Testis (tissue), 3 donors: ENCODE data around the gene ANAPC5. TPM values are rescaled to one million over a fixed set of nuclear protein-coding genes. Genes with fewer than 3 reads are reported as not detected.

Source experiments
- DNase-seq: peaks from one replicate; pipeline ENCODE4 v3.0.0-alpha.2; 2019
- H3K27ac ChIP-seq, 2 donors: fragments of 200-600 bp; sonication (generic); one replicate each; pipeline ENCODE4 v1.5.1; 2019
- H3K27me3 ChIP-seq: fragments of 200-600 bp; sonication (generic); one replicate; pipeline ENCODE4 v1.5.1; 2019
- H3K36me3 ChIP-seq: fragments of 200-600 bp; sonication (generic); one replicate; pipeline ENCODE4 v1.5.1; 2017; ENCODE audit warnings: low read depth; ENCODE audit errors: missing control alignments
- H3K4me1 ChIP-seq: fragments of 200-600 bp; sonication (generic); one replicate; pipeline ENCODE4 v1.5.1; 2019
- H3K4me3 ChIP-seq, 2 donors: fragments of 200-600 bp; sonication (generic); one replicate each; pipeline ENCODE4 v1.5.1; 2017 to 2019
- H3K9me3 ChIP-seq: fragments of 200-600 bp; sonication (generic); one replicate; pipeline ENCODE4 v1.5.1; 2017
- POLR2A ChIP-seq: fragments of 450-650 bp; IDR thresholded peaks from one replicate; pipeline ENCODE4 v1.6.1; 2017; ENCODE audit warnings: antibody characterized with exemption, mild to moderate bottlenecking, moderate library complexity
- WGBS, 2 donors: methylation state at CpG; one replicate each; pipeline ENCODE4 v1.1.5; 2018; 5-methylcytosine and 5-hydroxymethylcytosine counted together
- intact Hi-C: fragments of 100-400 bp; cut with DNase I; formaldehyde crosslinking; loops from one replicate; pipeline ENCODE4 v1.15.1; 2023; ENCODE audit warnings: low total_unique reads
- polyA plus RNA-seq: library from polyadenylated mRNA; stranded (reverse); fragments of 350-450 nt; fragmentation: Illumina TruSeq; extraction: RNeasy Lipid Tissue Mini Kit (QIAGEN cat#74804); gene quantifications from one replicate; pipeline ENCODE4 v1.2.3, GENCODE V29; 2014; ENCODE audit warnings: low read depth, low replicate concordance; ENCODE audit not compliant: insufficient read depth
- total RNA-seq, 2 donors: library from RNA; depleted of rRNA; stranded (reverse); fragments of >200 nt; gene quantifications; one replicate each; pipeline ENCODE4 v1.2.3, GENCODE V29; 2016
- TF ChIP-seq, protein P1 (sequence below), 3 experiments: fragments of 450-650 bp in 2 of 3; fragments of 200-600 bp in 1 of 3; sonication (generic) in 1 of 3; IDR thresholded peaks; one replicate each; pipeline ENCODE4 v1.5.1; 2016 to 2019; ENCODE audit warnings: antibody characterized with exemption in 3 of 3, mild to moderate bottlenecking in 2 of 3, moderate library complexity in 1 of 3

The ANAPC5 gene
- total and polyA plus RNA-seq, 3 donors from 2014 or later = 95.9 to 158 (median 143) TPM

- no peak for DNase-seq
- Histone ChIP-seq H3K36me3 (no peaks in the 10 kb centered on the region), H3K4me3 (no peak overlapping the region), H3K27ac (peak overlapping the region; percentile 76 to 85), H3K27me3 (no peaks in the 10 kb centered on the region), H3K4me1 (peaks cover 31% of the 10 kb centered on the region), H3K9me3 (no peaks in the 10 kb centered on the region)
- intact Hi-C loops = no loop called here
- TF ChIP-seq, protein P1, sequence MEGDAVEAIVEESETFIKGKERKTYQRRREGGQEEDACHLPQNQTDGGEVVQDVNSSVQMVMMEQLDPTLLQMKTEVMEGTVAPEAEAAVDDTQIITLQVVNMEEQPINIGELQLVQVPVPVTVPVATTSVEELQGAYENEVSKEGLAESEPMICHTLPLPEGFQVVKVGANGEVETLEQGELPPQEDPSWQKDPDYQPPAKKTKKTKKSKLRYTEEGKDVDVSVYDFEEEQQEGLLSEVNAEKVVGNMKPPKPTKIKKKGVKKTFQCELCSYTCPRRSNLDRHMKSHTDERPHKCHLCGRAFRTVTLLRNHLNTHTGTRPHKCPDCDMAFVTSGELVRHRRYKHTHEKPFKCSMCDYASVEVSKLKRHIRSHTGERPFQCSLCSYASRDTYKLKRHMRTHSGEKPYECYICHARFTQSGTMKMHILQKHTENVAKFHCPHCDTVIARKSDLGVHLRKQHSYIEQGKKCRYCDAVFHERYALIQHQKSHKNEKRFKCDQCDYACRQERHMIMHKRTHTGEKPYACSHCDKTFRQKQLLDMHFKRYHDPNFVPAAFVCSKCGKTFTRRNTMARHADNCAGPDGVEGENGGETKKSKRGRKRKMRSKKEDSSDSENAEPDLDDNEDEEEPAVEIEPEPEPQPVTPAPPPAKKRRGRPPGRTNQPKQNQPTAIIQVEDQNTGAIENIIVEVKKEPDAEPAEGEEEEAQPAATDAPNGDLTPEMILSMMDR (IDR thresholded peaks at IDR 0.05) = no peak
- no peak for TF ChIP-seq POLR2A
- WGBS, 2 donors = 40 to 52% methylated on average over 10 of the region's 10 CpGs
Observed at GRCh38 chr12:121288158-121288845, 63.9 kb downstream of the ANAPC5 start.

GRCh38 chr12:121287267-121287954, 64.8 kb downstream of the ANAPC5 start:
- H3K27ac ChIP-seq = no peak overlapping the region
- no peaks in the 10 kb centered on the region for H3K36me3 ChIP-seq
- no peak for TF ChIP-seq POLR2A
- TF ChIP-seq, protein P1 (IDR thresholded peaks at IDR 0.05) = no peak
- no peaks in the 10 kb centered on the region for H3K9me3 ChIP-seq
- no peaks in the 10 kb centered on the region for H3K27me3 ChIP-seq
- H3K4me3 ChIP-seq = no peak overlapping the region
- peaks cover 34% of the 10 kb centered on the region for H3K4me1 ChIP-seq
- intact Hi-C loops = no loop called here
- DNase-seq = no peak
- 86 to 88% methylated on average over 10 of the region's 10 CpGs for WGBS, 2 donors

GRCh38 chr12:121285856-121286255, 66.4 kb downstream of the ANAPC5 start:
- no peak for DNase-seq
- H3K27me3 ChIP-seq = no peaks in the 10 kb centered on the region
- 90 to 91% methylated on average over 1 of the region's 1 CpG for WGBS, 2 donors

GRCh38 chr12:121284551-121285390, 67.4 kb downstream of the ANAPC5 start:
- Histone ChIP-seq H3K4me3 (no peak overlapping the region), H3K27ac (peak overlapping the region; percentile 74 to 84), H3K4me1 (peaks cover 34% of the 10 kb centered on the region), H3K27me3 (no peaks in the 10 kb centered on the region), H3K36me3 (no peaks in the 10 kb centered on the region), H3K9me3 (no peaks in the 10 kb centered on the region)
- no peak for TF ChIP-seq POLR2A
- TF ChIP-seq, protein P1 (IDR thresholded peaks at IDR 0.05) = no peak
- intact Hi-C loops = no loop called here
- DNase-seq = peak; percentile 63
- 59 to 60% methylated on average over 14 of the region's 14 CpGs for WGBS, 2 donors

More at GRCh38 chr12:121285856-121286255, 66.4 kb downstream of the ANAPC5 start:
- Histone ChIP-seq H3K9me3 (no peaks in the 10 kb centered on the region), H3K4me1 (peaks cover 38% of the 10 kb centered on the region), H3K36me3 (no peaks in the 10 kb centered on the region), H3K27ac (peak overlapping the region in 1 of 2 donors; percentile 3), H3K4me3 (no peak overlapping the region)
- intact Hi-C loops = no loop called here
- TF ChIP-seq, protein P1 (IDR thresholded peaks at IDR 0.05) = no peak
- TF ChIP-seq POLR2A = no peak
